Endothelial cell of hepatic sinusoid (primary cell): ENCODE data around the gene S100P.

Source experiments
- in situ Hi-C: cut with HindIII; loops from 2 replicates; pipeline ENCODE4 v1.10.0; 2017; ENCODE audit warnings: low sequenced_read_pairs

The S100P gene

GRCh38 chr4:6695660-6696610 lies 2.3 kb downstream of the S100P start:
- in situ Hi-C loops, result no loop called here

GRCh38 chr4:6696611-6697010 lies 2.9 kb downstream of the S100P start:
- in situ Hi-C loops, result no loop called here

- in situ Hi-C loops, result no loop called here
Measured at GRCh38 chr4:6697131-6697530, 3.5 kb downstream of the S100P start.

GRCh38 chr4:6699388-6699787 lies 5.7 kb downstream of the S100P start:
- in situ Hi-C loops, result no loop called here

GRCh38 chr4:6699903-6700302 lies 6.2 kb downstream of the S100P start:
- in situ Hi-C loops, result no loop called here

GRCh38 chr4:6701371-6701770 lies 7.7 kb downstream of the S100P start:
- in situ Hi-C loops, result no loop called here

GRCh38 chr4:6702761-6703160 lies 9.1 kb downstream of the S100P start:
- in situ Hi-C loops, result no loop called here

- in situ Hi-C loops, result no loop called here
Measured at GRCh38 chr4:6703786-6704185, 10.1 kb downstream of the S100P start.

- in situ Hi-C loops, result no loop called here
Measured at GRCh38 chr4:6705646-6706045, 12.0 kb downstream of the S100P start.

- in situ Hi-C loops, result no loop called here
Measured at GRCh38 chr4:6706173-6706572, 12.5 kb downstream of the S100P start.

- in situ Hi-C loops, result no loop called here
Measured at GRCh38 chr4:6709230-6710114, 15.8 kb downstream of the S100P start, which contains the start of gene MRFAP1L1. MRFAP1L1 (minus strand) TSS chr4:6709865; CDS start chr4:6709629, 236 bp downstream.

- in situ Hi-C loops, result no loop called here
Measured at GRCh38 chr4:6710282-6710681, 16.6 kb downstream of the S100P start.

- in situ Hi-C loops, result no loop called here
Measured at GRCh38 chr4:6710996-6711395, 17.3 kb downstream of the S100P start.

- in situ Hi-C loops, result no loop called here
Measured at GRCh38 chr4:6714954-6715353, 21.3 kb downstream of the S100P start.

GRCh38 chr4:6715704-6716017 lies 22.0 kb downstream of the S100P start:
- in situ Hi-C loops, result no loop called here

GRCh38 chr4:6716018-6716911 lies 22.6 kb downstream of the S100P start, which contains the start of gene BLOC1S4:
BLOC1S4 (plus strand) TSS chr4:6716174; CDS start chr4:6716210, 36 bp downstream.
- in situ Hi-C loops, result no loop called here

- in situ Hi-C loops, result no loop called here
Measured at GRCh38 chr4:6716958-6717655, 23.4 kb downstream of the S100P start.

GRCh38 chr4:6718932-6719610 lies 25.4 kb downstream of the S100P start:
- in situ Hi-C loops, result no loop called here

- in situ Hi-C loops, result no loop called here
Measured at GRCh38 chr4:6719611-6720179, 26.0 kb downstream of the S100P start.
